Calu3 (cell line): ENCODE results near the gene UBAC1. TPM values are rescaled to one million over a fixed set of nuclear protein-coding genes. Genes with fewer than 3 reads are reported as not detected.

Source experiments
- BruUV-seq: library from RNA; stranded (reverse); fragments of 400-500 nt; replicated peaks from 2 replicates; lab custom pipeline; 2021; lab: Mats Ljungman, UMichigan
- CTCF ChIA-PET: fragments of 300-600 bp; sonication (Branson Sonifier 250); formaldehyde crosslinking; loops from one replicate; lab custom pipeline; 2022; ENCODE audit warnings: antibody characterized with exemption; lab: Charles Lee
- DNase-seq: peaks from one replicate; pipeline ENCODE4 v3.0.0; 2022
- H3K27ac Mint-ChIP-seq: one replicate; pipeline ENCODE4 v1.8.0; 2022; ENCODE audit warnings: mixed read lengths; ENCODE audit not compliant: unreplicated experiment
- H3K27me3 Mint-ChIP-seq: one replicate; pipeline ENCODE4 v1.8.0; 2022; ENCODE audit warnings: mixed read lengths; ENCODE audit not compliant: unreplicated experiment
- H3K36me3 Mint-ChIP-seq: one replicate; pipeline ENCODE4 v1.8.0; 2022; ENCODE audit warnings: mild to moderate bottlenecking, moderate library complexity, mixed read lengths; ENCODE audit not compliant: insufficient read depth, unreplicated experiment
- H3K4me1 Mint-ChIP-seq: one replicate; pipeline ENCODE4 v1.8.0; 2022; ENCODE audit warnings: mild to moderate bottlenecking, low read depth, mixed read lengths; ENCODE audit not compliant: unreplicated experiment
- H3K4me3 Mint-ChIP-seq: one replicate; pipeline ENCODE4 v1.8.0; 2022; ENCODE audit warnings: mild to moderate bottlenecking, low read depth, moderate library complexity, mixed read lengths; ENCODE audit not compliant: unreplicated experiment
- H3K9me3 Mint-ChIP-seq: one replicate; pipeline ENCODE4 v1.8.0; 2022; ENCODE audit warnings: low read depth, mixed read lengths; ENCODE audit not compliant: unreplicated experiment
- CTCF ChIP-seq: fragments of 200-600 bp; IDR thresholded peaks from one replicate; pipeline ENCODE4 v1.8.0; 2022; ENCODE audit warnings: antibody characterized with exemption; ENCODE audit not compliant: unreplicated experiment
- intact Hi-C: fragments of 100-400 bp; cut with micrococcal nuclease; formaldehyde crosslinking; loops from one replicate; pipeline ENCODE4 v1.10.0; 2022; ENCODE audit not compliant: unreplicated experiment
- total RNA-seq: library from RNA; stranded (reverse); gene quantifications from 2 replicates; pipeline ENCODE4 v1.2.3, GENCODE V29; 2022

UBAC1 gene
- total RNA-seq, 1 experiment from 2014 or later: 19.5 TPM

GRCh38 chr9:135905380-135906258, 55.6 kb downstream of the UBAC1 start:
- peaks cover 48% of the 10 kb centered on the region for H3K36me3 Mint-ChIP-seq
- H3K27me3 Mint-ChIP-seq: no peaks in the 10 kb centered on the region
- CTCF ChIA-PET: interaction anchor here (0.5 to 0.7 kb wide), 2 partner anchors 45 to 184 kb away, joined by 3 to 5 read pairs; no protein-coding TSS in a partner anchor
- BruUV-seq: TSS peak; percentile 23
- H3K27ac Mint-ChIP-seq: peak overlapping the region; percentile 84
- TF ChIP-seq CTCF: no peak
- intact Hi-C loops: no loop called here
- H3K4me3 Mint-ChIP-seq: peak overlapping the region; percentile 73
- DNase-seq: peak; percentile 30
- H3K9me3 Mint-ChIP-seq: peaks cover 7% of the 10 kb centered on the region
- peaks cover 9% of the 10 kb centered on the region for H3K4me1 Mint-ChIP-seq

DNA sequence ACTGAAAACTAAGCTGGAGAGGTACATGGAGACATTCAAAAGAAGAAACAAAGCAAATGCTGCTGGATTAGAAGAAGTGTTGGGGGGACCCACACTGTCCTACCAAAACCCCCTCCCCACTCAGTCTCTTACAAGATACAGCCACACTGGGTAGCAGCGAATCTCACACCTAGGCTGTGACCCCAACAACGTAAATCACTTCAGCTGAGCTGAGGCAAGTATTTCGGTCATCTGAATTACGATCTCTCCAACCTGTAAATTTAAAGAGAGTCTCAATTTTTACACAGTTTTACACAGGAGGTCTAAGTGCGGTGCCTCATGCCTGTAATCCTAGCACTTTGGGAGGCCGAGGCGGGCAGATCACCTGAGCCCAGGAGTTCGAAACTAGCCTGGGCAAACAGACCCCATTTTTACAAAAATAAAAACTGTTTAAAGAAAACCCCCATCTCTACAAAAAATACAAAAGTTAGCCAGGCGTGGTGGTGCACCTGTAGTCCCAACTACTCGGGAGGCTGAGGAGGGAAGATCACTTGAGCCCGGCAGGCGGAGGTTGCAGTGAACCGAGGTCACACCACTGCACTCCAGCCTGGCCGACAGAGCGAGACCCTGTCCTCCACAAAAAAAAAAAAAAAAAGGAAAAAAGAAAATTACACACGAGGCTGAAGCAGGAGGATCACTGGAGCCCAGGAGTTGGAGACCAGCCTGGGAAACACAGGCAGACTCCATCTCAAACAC, 57.2 kb downstream of the UBAC1 start:
- CTCF ChIA-PET: interaction anchor here (0.7 kb wide), 1 partner anchor 743 kb away, joined by 5 read pairs; no protein-coding TSS in a partner anchor
- no TSS peak for BruUV-seq

DNA sequence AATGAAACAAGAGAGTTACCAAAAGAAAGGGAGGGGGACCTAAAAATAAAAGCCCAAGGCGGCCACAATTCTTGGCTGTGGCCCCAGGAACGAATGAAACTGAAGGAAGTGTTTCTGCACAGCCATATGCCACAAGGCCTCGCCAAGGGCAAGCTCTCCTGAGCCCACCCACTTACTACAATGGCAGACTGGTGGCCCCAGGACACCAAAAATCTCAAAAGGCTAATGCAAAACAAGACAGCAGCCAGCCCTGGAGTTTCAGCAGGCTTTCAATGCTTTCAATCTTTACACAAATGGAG, 57.9 kb downstream of the UBAC1 start:
- BruUV-seq: no TSS peak
- DNase-seq: no peak
- no peak overlapping the region for H3K27ac Mint-ChIP-seq

More for the DNA sequence above, 57.2 kb downstream of the UBAC1 start:
- H3K27ac Mint-ChIP-seq: peak overlapping the region; percentile 84
- H3K36me3 Mint-ChIP-seq: peaks cover 42% of the 10 kb centered on the region
- no peak for TF ChIP-seq CTCF
- peaks cover 9% of the 10 kb centered on the region for H3K4me1 Mint-ChIP-seq
- H3K4me3 Mint-ChIP-seq: peak overlapping the region; percentile 73
- H3K9me3 Mint-ChIP-seq: peaks cover 10% of the 10 kb centered on the region
- intact Hi-C loops: no loop called here
- no peak for DNase-seq
- no peaks in the 10 kb centered on the region for H3K27me3 Mint-ChIP-seq

More for the DNA sequence above, 57.9 kb downstream of the UBAC1 start:
- intact Hi-C loops: no loop called here
- CTCF ChIA-PET: no interaction called here
- H3K4me3 Mint-ChIP-seq: no peak overlapping the region
- H3K4me1 Mint-ChIP-seq: peaks cover 9% of the 10 kb centered on the region
- peaks cover 7% of the 10 kb centered on the region for H3K9me3 Mint-ChIP-seq
- TF ChIP-seq CTCF: no peak
- H3K27me3 Mint-ChIP-seq: no peaks in the 10 kb centered on the region
- peaks cover 36% of the 10 kb centered on the region for H3K36me3 Mint-ChIP-seq
